ENCODE measurements around the gene LAMA5.

LAMA5 gene

GRCh38 chr20:62327726-62328495, 39.2 kb downstream of the LAMA5 start:
- Mint-ChIP-seq H3K4me3 (no peak overlapping the region), H3K4me1 (no peaks in the 10 kb centered on the region), H3K9me3 (no peaks in the 10 kb centered on the region), H3K36me3 (no peaks in the 10 kb centered on the region), H3K27ac (no peak overlapping the region)
- DNase-seq (ENCODE audit: low spot score in 2 of 2) (no peak), ATAC-seq (no peak)

- DNase-seq (ENCODE audit: low spot score in 2 of 2) (no peak), ATAC-seq (no peak)
- no peaks in the 10 kb centered on the region for H3K36me3 Mint-ChIP-seq
- H3K9me3 Mint-ChIP-seq, result no peaks in the 10 kb centered on the region
- no peak overlapping the region for H3K27ac Mint-ChIP-seq
- H3K4me1 Mint-ChIP-seq, result no peaks in the 10 kb centered on the region
- no peak overlapping the region for H3K4me3 Mint-ChIP-seq
These were observed 40.0 kb downstream of the LAMA5 start for GRCh38 chr20:62326959-62327725.

GRCh38 chr20:62326559-62326958, 40.6 kb downstream of the LAMA5 start:
- Mint-ChIP-seq H3K4me1 (no peaks in the 10 kb centered on the region), H3K9me3 (no peaks in the 10 kb centered on the region), H3K36me3 (no peaks in the 10 kb centered on the region), H3K27ac (no peak overlapping the region), H3K4me3 (no peak overlapping the region)
- ATAC-seq (no peak), DNase-seq (ENCODE audit: low spot score in 2 of 2) (no peak)

- H3K9me3 Mint-ChIP-seq, result no peaks in the 10 kb centered on the region
- DNase-seq (ENCODE audit: low spot score in 2 of 2) (no peak), ATAC-seq (no peak)
- no peaks in the 10 kb centered on the region for H3K36me3 Mint-ChIP-seq
- peaks cover 5% of the 10 kb centered on the region for H3K4me1 Mint-ChIP-seq
- no peak overlapping the region for H3K4me3 Mint-ChIP-seq
- no peak overlapping the region for H3K27ac Mint-ChIP-seq
These were observed 41.8 kb downstream of the LAMA5 start for GRCh38 chr20:62325172-62325905.

- ATAC-seq (no peak), DNase-seq (ENCODE audit: low spot score in 2 of 2) (no peak)
- Mint-ChIP-seq H3K9me3 (no peaks in the 10 kb centered on the region), H3K4me3 (no peak overlapping the region), H3K36me3 (no peaks in the 10 kb centered on the region), H3K4me1 (peaks cover 5% of the 10 kb centered on the region), H3K27ac (no peak overlapping the region)
These were observed 42.9 kb downstream of the LAMA5 start for GRCh38 chr20:62323980-62324906.

- Mint-ChIP-seq H3K27ac (no peak overlapping the region), H3K36me3 (no peaks in the 10 kb centered on the region), H3K4me1 (peaks cover 5% of the 10 kb centered on the region), H3K9me3 (no peaks in the 10 kb centered on the region), H3K4me3 (no peak overlapping the region)
- DNase-seq (ENCODE audit: low spot score in 2 of 2) (no peak), ATAC-seq (no peak)
These were observed 43.7 kb downstream of the LAMA5 start for GRCh38 chr20:62323146-62323979.

GRCh38 chr20:62322492-62323041, 44.5 kb downstream of the LAMA5 start:
- Mint-ChIP-seq H3K27ac (no peak overlapping the region), H3K4me1 (peaks cover 5% of the 10 kb centered on the region), H3K9me3 (no peaks in the 10 kb centered on the region), H3K36me3 (peaks cover 3% of the 10 kb centered on the region), H3K4me3 (no peak overlapping the region)
- ATAC-seq (no peak), DNase-seq (ENCODE audit: low spot score in 2 of 2) (no peak)

GRCh38 chr20:62321975-62322374, 45.1 kb downstream of the LAMA5 start:
- DNase-seq (ENCODE audit: low spot score in 2 of 2), result no peak
- peak overlapping the region; percentile 56 for H3K27ac Mint-ChIP-seq
- peaks cover 6% of the 10 kb centered on the region for H3K36me3 Mint-ChIP-seq
- no peak overlapping the region for H3K4me3 Mint-ChIP-seq
- peaks cover 5% of the 10 kb centered on the region for H3K4me1 Mint-ChIP-seq
- no peak for ATAC-seq
- H3K9me3 Mint-ChIP-seq, result no peaks in the 10 kb centered on the region

- H3K9me3 Mint-ChIP-seq, result no peaks in the 10 kb centered on the region
- H3K4me3 Mint-ChIP-seq, result no peak overlapping the region
- peaks cover 5% of the 10 kb centered on the region for H3K4me1 Mint-ChIP-seq
- peak overlapping the region; percentile 56 for H3K27ac Mint-ChIP-seq
- no peak for ATAC-seq
- no peak for DNase-seq (ENCODE audit: low spot score in 2 of 2)
- H3K36me3 Mint-ChIP-seq, result peaks cover 6% of the 10 kb centered on the region
These were observed 45.6 kb downstream of the LAMA5 start for GRCh38 chr20:62321521-62321948.

GRCh38 chr20:62320581-62321354, 46.3 kb downstream of the LAMA5 start:
- H3K27ac Mint-ChIP-seq, result peak overlapping the region; percentile 40
- DNase-seq (ENCODE audit: low spot score in 2 of 2) (no peak), ATAC-seq (no peak)

GRCh38 chr20:62319346-62319909, 47.7 kb downstream of the LAMA5 start:
- H3K4me1 Mint-ChIP-seq, result peaks cover 12% of the 10 kb centered on the region
- ATAC-seq (no peak), DNase-seq (ENCODE audit: low spot score in 2 of 2) (no peak)
- H3K9me3 Mint-ChIP-seq, result no peaks in the 10 kb centered on the region
- no peak overlapping the region for H3K4me3 Mint-ChIP-seq
- peaks cover 6% of the 10 kb centered on the region for H3K36me3 Mint-ChIP-seq
- peak overlapping the region; percentile 20 for H3K27ac Mint-ChIP-seq

More at GRCh38 chr20:62320581-62321354, 46.3 kb downstream of the LAMA5 start:
- Mint-ChIP-seq H3K4me3 (no peak overlapping the region), H3K9me3 (no peaks in the 10 kb centered on the region), H3K4me1 (peaks cover 6% of the 10 kb centered on the region), H3K36me3 (peaks cover 6% of the 10 kb centered on the region)

GRCh38 chr20:62318400-62319345, 48.4 kb downstream of the LAMA5 start:
- peak; percentile 51 for ATAC-seq
- Mint-ChIP-seq H3K4me3 (no peak overlapping the region), H3K27ac (peak overlapping the region; percentile 20)

More at GRCh38 chr20:62318400-62319345, 48.4 kb downstream of the LAMA5 start:
- Mint-ChIP-seq H3K36me3 (peaks cover 6% of the 10 kb centered on the region), H3K9me3 (no peaks in the 10 kb centered on the region), H3K4me1 (peaks cover 12% of the 10 kb centered on the region)
- DNase-seq (ENCODE audit: low spot score in 2 of 2), result peak in 1 of 2 donors; percentile 65

All from stimulated activated effector memory CD8-positive, alpha-beta T cell treated with anti-CD3 and anti-CD28 coated beads, Interleukin-12 subunit alpha, Interleukin-12 subunit beta, amount 100 ng/mL, for 72 hours (primary cell).